HCT116 (cell line): ENCODE measurements around the gene ZNF425.

Experiments
- CEBPB ChIP-seq: IDR thresholded peaks from 2 replicates; pipeline ENCODE4 v1.6.1; 2012; ENCODE audit warnings: low read depth
- CTCF ChIP-seq, 3 experiments: fragments of 200-600 bp in 1 of 3; sonication (generic) in 1 of 3; IDR thresholded peaks in 2 of 3; conservative IDR thresholded peaks in 1 of 3; 2 replicates each; pipeline ENCODE4 v1.5.1; 2012 to 2017; ENCODE audit warnings: low read depth in 2 of 3, low read length in 2 of 3, antibody characterized with exemption in 1 of 3, borderline replicate concordance in 1 of 3, control low read depth in 1 of 3, mild to moderate bottlenecking in 1 of 3, mixed read lengths in 1 of 3, mixed run types in 1 of 3, moderate library complexity in 1 of 3; ENCODE audit not compliant: insufficient read depth in 1 of 3
- EZH2 ChIP-seq: fragments of 200-600 bp; sonication (generic); IDR thresholded peaks from 2 replicates; pipeline ENCODE4 v1.6.1; 2017; ENCODE audit warnings: antibody characterized with exemption, mixed run types
- EZH2phosphoT487 ChIP-seq: fragments of 200-600 bp; IDR thresholded peaks from 2 replicates; pipeline ENCODE4 v1.6.1; 2018; ENCODE audit warnings: antibody characterized with exemption, borderline replicate concordance
- JUND ChIP-seq: IDR thresholded peaks from 2 replicates; pipeline ENCODE4 v1.6.1; 2012
- POLR2A ChIP-seq: IDR thresholded peaks from 2 replicates; pipeline ENCODE4 v1.7.0; 2011; ENCODE audit warnings: borderline replicate concordance; ENCODE audit not compliant: insufficient read depth, insufficient read length; ENCODE audit errors: extremely low read depth
- POLR2AphosphoS5 ChIP-seq: IDR thresholded peaks from 2 replicates; pipeline ENCODE4 v1.6.1; 2011; ENCODE audit warnings: mild to moderate bottlenecking, low read depth, low read length, moderate library complexity
- RAD21 ChIP-seq: IDR thresholded peaks from 2 replicates; pipeline ENCODE4 v1.6.1; 2012; ENCODE audit warnings: low read depth, mild to moderate bottlenecking
- SP1 ChIP-seq: IDR thresholded peaks from 2 replicates; pipeline ENCODE4 v1.6.1; 2012; ENCODE audit warnings: low read depth
- TCF7L2 ChIP-seq: IDR thresholded peaks from 2 replicates; pipeline ENCODE4 v1.7.0; 2011; ENCODE audit warnings: borderline replicate concordance, inconsistent platforms; ENCODE audit not compliant: insufficient read depth, insufficient read length; ENCODE audit errors: extremely low read depth
- YY1 ChIP-seq: IDR thresholded peaks from 2 replicates; pipeline ENCODE4 v1.6.1; 2011; ENCODE audit warnings: low read length, low read depth, moderate library complexity, mild to moderate bottlenecking; ENCODE audit not compliant: insufficient replicate concordance; ENCODE audit errors: extremely low read depth
- TF ChIP-seq, protein P1 (sequence below): IDR thresholded peaks from 2 replicates; pipeline ENCODE4 v1.6.1; 2012
- TF ChIP-seq, protein P2 (sequence below): IDR thresholded peaks from 2 replicates; pipeline ENCODE4 v1.6.1; 2011; ENCODE audit warnings: mild to moderate bottlenecking, low read length, moderate library complexity; ENCODE audit not compliant: insufficient replicate concordance; ENCODE audit errors: extremely low read depth

DNA sequence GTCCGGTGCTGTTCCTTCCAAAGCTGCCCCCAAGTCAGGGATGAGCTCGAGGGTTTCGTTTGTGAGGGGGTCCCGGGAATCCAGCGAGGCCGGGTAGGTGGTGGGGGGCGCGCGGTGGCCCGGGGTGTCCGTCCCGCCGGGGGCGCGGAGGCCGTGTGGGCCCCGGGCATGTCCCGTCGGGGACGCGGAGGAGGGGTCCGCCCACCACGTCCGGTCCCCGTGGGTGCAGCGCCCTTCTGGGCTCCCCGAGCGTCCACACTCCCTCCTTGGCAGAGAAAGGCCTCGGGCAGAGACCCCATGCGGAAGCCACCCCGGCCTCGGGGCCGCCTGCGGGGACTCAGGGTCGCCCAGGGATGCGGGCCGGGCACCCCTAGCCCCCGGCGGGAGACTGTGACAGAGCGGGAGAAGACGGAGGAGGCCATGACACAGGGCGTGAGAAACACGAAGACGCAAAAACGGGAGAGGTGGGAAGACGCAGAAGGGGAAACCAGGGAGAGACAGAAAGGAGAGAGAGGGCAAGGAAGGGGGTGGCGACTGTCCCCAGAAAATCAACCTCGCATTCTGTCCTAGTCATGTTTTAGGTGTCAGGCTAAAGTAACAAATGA is 640 bp upstream of the ZNF425 start:
- TF ChIP-seq, protein P1, sequence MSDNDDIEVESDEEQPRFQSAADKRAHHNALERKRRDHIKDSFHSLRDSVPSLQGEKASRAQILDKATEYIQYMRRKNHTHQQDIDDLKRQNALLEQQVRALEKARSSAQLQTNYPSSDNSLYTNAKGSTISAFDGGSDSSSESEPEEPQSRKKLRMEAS: no peak
- TF ChIP-seq CTCF (IDR thresholded peaks at IDR 0.05 in 2 of 3, conservative IDR thresholded peaks at IDR 0.05 in 1 of 3; ENCODE audit: borderline replicate concordance in 1 of 3, insufficient read depth in 1 of 3, low read depth in 2 of 3, low read length in 2 of 3) (no peak), EZH2 (no peak), JUND (no peak), POLR2A (no peak), POLR2AphosphoS5 (peak; percentile 3; the same call in 1 of the 2 replicates), RAD21 (no peak), SP1 (no peak), TCF7L2 (no peak), YY1 (peak; percentile 65), CEBPB (no peak), EZH2phosphoT487 (no peak)
- TF ChIP-seq, protein P2, sequence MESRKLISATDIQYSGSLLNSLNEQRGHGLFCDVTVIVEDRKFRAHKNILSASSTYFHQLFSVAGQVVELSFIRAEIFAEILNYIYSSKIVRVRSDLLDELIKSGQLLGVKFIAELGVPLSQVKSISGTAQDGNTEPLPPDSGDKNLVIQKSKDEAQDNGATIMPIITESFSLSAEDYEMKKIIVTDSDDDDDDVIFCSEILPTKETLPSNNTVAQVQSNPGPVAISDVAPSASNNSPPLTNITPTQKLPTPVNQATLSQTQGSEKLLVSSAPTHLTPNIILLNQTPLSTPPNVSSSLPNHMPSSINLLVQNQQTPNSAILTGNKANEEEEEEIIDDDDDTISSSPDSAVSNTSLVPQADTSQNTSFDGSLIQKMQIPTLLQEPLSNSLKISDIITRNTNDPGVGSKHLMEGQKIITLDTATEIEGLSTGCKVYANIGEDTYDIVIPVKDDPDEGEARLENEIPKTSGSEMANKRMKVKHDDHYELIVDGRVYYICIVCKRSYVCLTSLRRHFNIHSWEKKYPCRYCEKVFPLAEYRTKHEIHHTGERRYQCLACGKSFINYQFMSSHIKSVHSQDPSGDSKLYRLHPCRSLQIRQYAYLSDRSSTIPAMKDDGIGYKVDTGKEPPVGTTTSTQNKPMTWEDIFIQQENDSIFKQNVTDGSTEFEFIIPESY: no peak
